NCI-H146 treated with DMSO at 0.1 percent for 48 hours (cell line): ENCODE data around the gene ARF1.

Experiments
- DNase-seq: peaks from one replicate; lab custom pipeline; 2025; ENCODE audit not compliant: unreplicated experiment; lab: John Stamatoyannopoulos, UW

ARF1 gene

DNA sequence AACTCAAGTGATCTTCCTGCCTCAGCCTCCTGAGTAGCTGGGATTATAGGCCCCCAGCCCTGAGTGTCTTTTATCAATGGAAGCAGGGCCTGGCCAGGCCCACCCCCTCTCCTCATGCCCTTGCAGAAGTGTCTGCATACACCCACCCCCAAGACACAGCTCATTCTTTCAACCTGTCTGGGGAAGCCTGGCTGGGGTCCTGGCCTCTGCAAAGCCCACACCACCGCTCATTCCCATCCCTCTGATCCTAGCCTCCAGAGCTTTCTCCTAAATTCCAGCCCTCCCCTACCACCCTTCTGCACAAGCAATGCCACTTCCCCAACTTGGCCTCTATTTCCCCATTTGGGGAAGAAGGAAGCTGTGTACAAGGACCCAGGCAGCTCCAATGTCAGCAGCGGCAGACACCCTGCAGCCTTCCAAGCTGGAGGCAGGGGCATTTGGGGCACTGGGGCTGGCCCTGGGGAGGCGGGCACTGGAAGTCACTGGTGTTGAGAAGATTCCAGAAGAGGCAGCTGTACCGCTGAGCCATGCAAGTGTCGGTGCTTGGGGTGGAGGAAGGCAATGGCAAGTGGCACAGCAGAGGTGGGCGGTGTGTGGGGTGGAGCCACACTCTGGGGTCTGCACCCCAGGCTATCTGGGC is 33.7 kb upstream of the ARF1 start:
- DNase-seq = no peak

GRCh38 chr1:228050571-228051231 is 31.8 kb upstream of the ARF1 start:
- DNase-seq = no peak

GRCh38 chr1:228058172-228058948 is 24.1 kb upstream of the ARF1 start:
- DNase-seq = no peak

GRCh38 chr1:228058949-228059633 is 23.4 kb upstream of the ARF1 start:
- DNase-seq = no peak

GRCh38 chr1:228059634-228060457 is 22.7 kb upstream of the ARF1 start:
- peak; percentile 84 for DNase-seq

- DNase-seq = no peak
Measured at GRCh38 chr1:228060458-228061190, 21.9 kb upstream of the ARF1 start.

- no peak for DNase-seq
Measured at GRCh38 chr1:228061411-228062084, 21.0 kb upstream of the ARF1 start.

DNA sequence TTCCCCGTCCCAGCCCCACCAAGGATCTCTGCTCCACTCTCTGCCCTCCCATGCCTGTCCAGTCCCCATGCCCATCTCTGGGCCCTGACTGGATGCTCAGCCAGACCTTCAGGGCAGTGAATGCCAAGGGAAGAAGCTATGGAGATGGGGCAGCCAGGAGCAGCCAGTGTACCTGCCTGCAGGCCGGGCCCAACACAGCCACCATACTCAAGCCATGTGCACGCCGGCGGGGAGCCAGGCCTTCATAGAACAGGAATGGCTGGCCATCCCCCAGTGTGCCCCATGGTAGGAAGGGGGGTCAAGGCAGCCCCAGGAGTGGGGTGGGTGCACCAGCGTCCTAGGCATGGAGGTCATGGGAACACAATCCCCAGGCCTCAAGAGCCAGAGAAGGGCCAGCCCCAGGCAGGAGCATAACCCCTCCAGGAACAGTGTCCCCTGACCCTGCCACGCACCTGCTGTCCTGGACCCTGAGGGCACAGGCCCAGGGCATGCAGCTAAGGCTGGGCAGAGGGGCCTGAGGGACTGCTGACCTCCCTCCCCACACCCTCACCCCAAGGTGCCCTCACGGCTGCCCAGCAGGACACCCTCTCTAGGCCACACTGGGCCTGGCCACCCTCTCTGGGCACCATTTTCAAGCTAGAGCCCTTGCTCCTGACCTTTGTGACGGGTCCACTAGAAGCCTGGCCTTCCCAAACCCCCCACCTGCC is 20.3 kb upstream of the ARF1 start:
- no peak for DNase-seq

DNA sequence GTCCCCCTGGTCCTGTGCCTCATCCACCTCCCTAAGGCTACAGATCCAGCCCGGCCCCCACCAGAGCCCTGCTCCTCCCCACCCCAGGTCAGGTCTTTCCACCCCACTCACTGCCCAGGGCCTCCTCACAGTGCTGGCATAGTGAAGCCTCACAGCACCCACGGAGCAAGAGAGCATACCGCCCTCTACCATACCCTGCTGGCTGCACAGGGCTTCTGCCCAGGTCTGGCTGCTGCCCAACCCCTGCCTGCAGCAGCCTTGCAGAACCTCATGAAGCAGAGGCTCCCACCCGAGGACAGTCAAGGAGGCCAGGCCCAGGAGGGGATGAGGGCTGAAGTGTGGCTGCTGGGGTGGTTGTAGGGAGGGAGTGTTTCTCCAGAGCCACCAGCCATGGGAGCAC is 19.7 kb upstream of the ARF1 start:
- DNase-seq = no peak

DNA sequence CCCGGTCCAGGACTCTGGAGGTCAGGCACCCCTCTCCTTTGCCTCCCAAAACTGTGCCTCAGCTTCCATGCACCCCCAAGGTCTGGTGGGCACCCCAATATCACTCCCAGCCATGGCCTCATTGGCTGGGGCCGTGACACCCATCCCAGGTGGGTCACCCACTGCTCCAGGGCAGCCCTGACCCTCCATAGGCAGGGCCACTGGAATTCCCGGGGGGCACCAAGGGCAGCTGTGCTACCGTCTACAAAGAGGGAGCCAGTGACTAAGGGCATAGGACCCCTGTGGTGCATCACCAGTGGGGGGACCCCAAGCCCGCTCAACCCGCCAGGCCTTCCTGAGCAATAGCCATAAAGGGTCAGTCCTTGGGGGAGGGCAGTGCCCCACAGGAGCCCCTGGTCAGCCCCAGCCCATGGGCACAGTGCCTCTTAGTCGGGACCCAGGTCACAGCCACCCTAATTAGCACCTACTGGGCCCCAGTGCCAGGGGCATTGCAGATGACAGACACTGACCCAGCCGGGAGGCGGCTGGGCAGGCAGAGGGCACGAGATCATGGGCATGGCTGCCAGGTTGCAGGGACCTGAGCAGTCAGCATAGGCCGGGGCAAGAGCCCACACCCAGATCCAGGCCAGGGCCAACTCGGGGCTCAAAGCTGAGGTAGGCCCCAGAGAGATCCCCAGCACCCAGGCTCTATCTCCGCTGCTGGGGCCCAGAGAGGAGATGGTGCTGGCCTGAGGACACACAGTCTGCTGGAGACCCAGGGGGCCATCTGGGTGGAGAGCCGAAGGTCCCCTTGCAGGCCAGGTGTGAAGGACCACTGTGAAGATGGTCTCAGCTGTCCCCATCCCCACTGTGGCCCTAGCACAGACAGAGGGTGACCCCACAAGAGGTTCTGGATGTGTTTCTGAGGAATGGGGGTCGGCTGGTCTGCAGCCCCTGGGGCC is 19.0 kb upstream of the ARF1 start:
- DNase-seq = no peak

DNA sequence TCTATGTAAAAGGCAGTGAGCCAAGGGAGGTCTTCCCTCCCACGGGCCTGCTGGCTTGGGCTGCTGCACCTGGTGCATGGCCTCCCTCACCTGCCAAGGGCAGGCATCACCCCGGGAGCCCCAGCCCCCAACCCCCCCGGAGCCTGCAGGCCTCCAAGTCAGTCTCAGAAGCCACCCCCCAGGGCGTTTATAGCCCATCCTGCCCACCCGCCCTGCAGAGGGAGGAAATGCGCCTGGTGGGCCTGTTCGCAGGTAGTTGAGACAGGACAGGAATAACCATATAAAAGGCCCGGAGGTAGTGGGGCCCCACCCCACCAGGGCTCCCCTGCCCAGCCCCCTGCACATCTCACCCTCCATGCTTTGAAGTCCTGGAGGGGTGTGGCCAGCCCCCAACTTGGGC is 18.2 kb upstream of the ARF1 start:
- DNase-seq = no peak

DNA sequence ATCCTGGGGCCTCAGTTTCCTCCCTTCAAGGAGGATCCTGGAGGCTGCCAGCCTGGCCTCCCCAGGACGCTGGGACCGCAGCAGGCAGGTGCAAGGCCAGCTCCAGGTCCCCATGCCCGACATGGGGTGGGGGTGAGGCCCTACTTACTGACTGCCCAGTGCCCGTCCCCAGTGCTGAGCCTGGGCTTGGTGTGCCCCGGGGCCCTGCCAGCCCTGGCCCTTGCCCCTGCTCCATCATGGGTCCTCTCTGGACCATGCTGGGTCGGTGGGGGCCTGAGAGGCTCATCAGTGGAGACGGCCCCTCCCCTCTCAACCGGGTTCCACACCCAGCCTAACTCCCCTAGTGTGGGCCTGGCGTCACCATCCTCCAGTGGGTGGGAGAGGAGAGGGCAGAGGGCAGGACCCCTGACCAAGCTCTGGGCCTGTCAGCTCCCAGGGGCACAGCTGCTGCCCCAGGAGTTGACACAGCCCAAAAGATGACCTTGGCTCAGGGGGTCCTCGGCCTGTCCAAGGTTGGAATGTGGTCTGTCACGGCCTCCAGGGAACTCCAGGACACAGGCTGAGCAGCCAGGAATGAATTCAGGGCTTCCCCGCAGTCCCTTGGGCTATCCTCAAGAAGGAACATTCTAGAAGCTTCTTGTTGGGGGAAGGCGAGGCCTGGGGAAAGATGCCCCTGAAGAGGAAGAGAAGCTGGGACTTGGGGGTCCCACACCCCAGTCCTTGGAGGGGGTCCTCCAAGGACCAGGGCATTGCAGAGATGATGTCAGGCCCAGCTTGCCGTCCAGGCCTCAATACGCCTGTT is 17.6 kb upstream of the ARF1 start:
- DNase-seq = no peak

- DNase-seq = no peak
Measured at GRCh38 chr1:228065543-228066347, 16.8 kb upstream of the ARF1 start.

GRCh38 chr1:228066416-228066815 is 16.1 kb upstream of the ARF1 start:
- DNase-seq = no peak

DNA sequence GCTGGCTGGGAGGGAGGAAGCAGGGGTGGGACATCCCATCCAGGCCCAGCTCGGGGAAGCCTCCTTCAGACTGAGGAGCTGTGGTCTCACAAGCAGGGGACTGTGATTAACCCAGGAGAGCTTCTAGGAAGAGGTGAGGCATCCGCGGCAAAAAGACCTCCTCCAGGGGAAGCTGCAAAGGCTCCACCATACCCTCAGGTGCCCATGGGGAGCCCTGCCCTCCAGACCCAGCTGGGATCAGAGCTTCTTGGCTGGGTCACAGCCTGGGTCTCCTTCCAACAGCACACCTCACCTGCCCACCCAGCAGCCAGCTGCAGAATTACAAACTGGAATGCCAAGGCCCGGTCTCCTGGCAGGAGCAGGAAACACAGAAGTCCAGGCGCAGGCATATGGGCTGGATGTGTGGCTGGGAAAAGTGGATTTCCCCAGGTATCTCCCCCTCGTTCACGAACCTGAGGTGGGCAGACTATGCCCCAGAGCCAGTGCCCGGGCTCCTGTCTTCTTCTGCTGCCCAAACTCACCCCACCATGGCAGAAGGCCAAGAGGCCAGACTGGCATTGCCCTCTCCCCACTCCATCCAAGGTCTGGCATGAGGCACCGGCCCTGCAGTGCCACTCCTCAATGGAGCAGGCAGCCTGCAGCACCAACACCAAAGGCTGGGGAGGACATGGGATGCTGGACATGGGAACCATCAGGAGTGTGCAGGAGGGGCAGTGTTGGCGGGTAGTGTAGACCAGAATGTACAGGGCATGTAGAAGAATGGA is 15.4 kb upstream of the ARF1 start:
- DNase-seq = no peak
